ENCODE results near the gene OGFR. TPM values are rescaled to one million over a fixed set of nuclear protein-coding genes. Genes with fewer than 3 reads are reported as not detected.
"Not testable (repeated sequence)": the region's sequence is repeated elsewhere in the genome, so short reads cannot be mapped to it uniquely, and the experiment has no call there.

Gene OGFR
- total RNA-seq, 1 donor from 2014 or later: 52.7 TPM

- intact Hi-C loops (cut with DNase I): no loop called here
- no peak for DNase-seq (ENCODE audit: low spot score)
These were observed 37.1 kb downstream of the OGFR start for GRCh38 chr20:62841705-62842212.

GRCh38 chr20:62843656-62844055 lies 39.0 kb downstream of the OGFR start:
- DNase-seq (ENCODE audit: low spot score) (no peak), ATAC-seq (no peak)
- intact Hi-C loops (cut with DNase I): no loop called here

More at GRCh38 chr20:62841705-62842212, 37.1 kb downstream of the OGFR start:
- ATAC-seq: no peak

GRCh38 chr20:62844182-62844581 lies 39.5 kb downstream of the OGFR start:
- intact Hi-C loops (cut with DNase I): no loop called here
- ATAC-seq (no peak), DNase-seq (ENCODE audit: low spot score) (no peak)

GRCh38 chr20:62845416-62846160 lies 41.0 kb downstream of the OGFR start:
- intact Hi-C loops (cut with DNase I): no loop called here
- DNase-seq (ENCODE audit: low spot score): no peak
- ATAC-seq: no peak

GRCh38 chr20:62846166-62846890 lies 41.7 kb downstream of the OGFR start:
- ATAC-seq (no peak), DNase-seq (ENCODE audit: low spot score) (no peak)
- intact Hi-C loops (cut with DNase I): no loop called here

- ATAC-seq; intact Hi-C loops (cut with DNase I); DNase-seq (ENCODE audit: low spot score): not testable (repeated sequence)
These were observed 44.3 kb downstream of the OGFR start for GRCh38 chr20:62848917-62849316.

- DNase-seq (ENCODE audit: low spot score): no peak
- no peak for ATAC-seq
- intact Hi-C loops (cut with DNase I): no loop called here
These were observed 44.8 kb downstream of the OGFR start for GRCh38 chr20:62849431-62849830.

- intact Hi-C loops (cut with DNase I): no loop called here
- ATAC-seq: peak; percentile 12
These were observed 45.8 kb downstream of the OGFR start for GRCh38 chr20:62850333-62850974.

GRCh38 chr20:62852196-62852595 lies 47.6 kb downstream of the OGFR start:
- intact Hi-C loops (cut with DNase I): no loop called here
- DNase-seq (ENCODE audit: low spot score): no peak
- no peak for ATAC-seq

More at GRCh38 chr20:62850333-62850974, 45.8 kb downstream of the OGFR start:
- DNase-seq (ENCODE audit: low spot score): peak; percentile 74

- ATAC-seq: no peak
- no peak for DNase-seq (ENCODE audit: low spot score)
- intact Hi-C loops (cut with DNase I): no loop called here
These were observed 48.2 kb downstream of the OGFR start for GRCh38 chr20:62852841-62853240.

- intact Hi-C loops (cut with DNase I); ATAC-seq; DNase-seq (ENCODE audit: low spot score): not testable (repeated sequence)
These were observed 48.7 kb downstream of the OGFR start for GRCh38 chr20:62853304-62853703.

GRCh38 chr20:62854121-62854520 lies 49.5 kb downstream of the OGFR start:
- intact Hi-C loops (cut with DNase I): no loop called here
- ATAC-seq (no peak), DNase-seq (ENCODE audit: low spot score) (peak; percentile 49)

- intact Hi-C loops (cut with DNase I): no loop called here
- peak; percentile 31 for DNase-seq (ENCODE audit: low spot score)
- no peak for ATAC-seq
These were observed 50.5 kb downstream of the OGFR start for GRCh38 chr20:62855120-62855519.

GRCh38 chr20:62856931-62857619 lies 52.4 kb downstream of the OGFR start:
- ATAC-seq: no peak
- intact Hi-C loops (cut with DNase I): no loop called here
- DNase-seq (ENCODE audit: low spot score): peak; percentile 53

GRCh38 chr20:62858058-62858830 lies 53.6 kb downstream of the OGFR start:
- intact Hi-C loops (cut with DNase I): no loop called here
- ATAC-seq (no peak), DNase-seq (ENCODE audit: low spot score) (no peak)

GRCh38 chr20:62859721-62860120 lies 55.1 kb downstream of the OGFR start:
- no peak for DNase-seq (ENCODE audit: low spot score)
- no peak for ATAC-seq
- intact Hi-C loops (cut with DNase I): no loop called here

GRCh38 chr20:62860391-62860923 lies 55.8 kb downstream of the OGFR start:
- DNase-seq (ENCODE audit: low spot score) (no peak), ATAC-seq (no peak)
- intact Hi-C loops (cut with DNase I): no loop called here

All from sciatic nerve (tissue), 2 donors.